K562 (cell line): ENCODE results near the gene ITPR1. TPM values are rescaled to one million over a fixed set of nuclear protein-coding genes. Genes with fewer than 3 reads are reported as not detected.

Experiments
- AFF4 ChIP-seq: sonication (generic); formaldehyde crosslinking; IDR thresholded peaks from 2 replicates; pipeline ENCODE4 v1.8.0; 2023; ENCODE audit warnings: mild to moderate bottlenecking, missing genetic modification reagents
- ARHGAP35 ChIP-seq: fragments of 450-650 bp; IDR thresholded peaks from 2 replicates; pipeline ENCODE4 v1.6.1; 2018; ENCODE audit not compliant: partially characterized antibody
- CBFA2T2 ChIP-seq: fragments of 450-650 bp; conservative IDR thresholded peaks from 2 replicates; pipeline ENCODE4 v1.6.1; 2017; ENCODE audit warnings: mild to moderate bottlenecking
- CHD1 ChIP-seq: fragments of 200-600 bp; sonication (generic); IDR thresholded peaks from one replicate; pipeline ENCODE4 v1.6.1; 2012; ENCODE audit warnings: mild to moderate bottlenecking, moderate library complexity, low read length, inconsistent platforms
- GABPA ChIP-seq: fragments of 200-800 bp; sonication (Bioruptor generic); conservative IDR thresholded peaks from 2 replicates; pipeline ENCODE4 v1.6.1; 2016; ENCODE audit warnings: low read depth, missing genetic modification characterization, missing compliant biosample characterization
- HBP1 ChIP-seq: fragments of 450-650 bp; formaldehyde crosslinking; IDR thresholded peaks from 2 replicates; pipeline ENCODE4 v1.4.0; 2022; ENCODE audit warnings: missing genetic modification characterization
- MNT ChIP-seq, 2 experiments: fragments of 450-650 bp; conservative IDR thresholded peaks; 2 replicates each; pipeline ENCODE4 v1.6.1; 2017; ENCODE audit warnings: mild to moderate bottlenecking in 2 of 2, moderate library complexity in 2 of 2
- NFE2L1 ChIP-seq: fragments of 450-650 bp; IDR thresholded peaks from 2 replicates; pipeline ENCODE4 v1.6.1; 2016; ENCODE audit warnings: missing genetic modification characterization, low read depth, mild to moderate bottlenecking, missing compliant biosample characterization, moderate library complexity, borderline replicate concordance
- PML ChIP-seq: IDR thresholded peaks from 2 replicates; pipeline ENCODE4 v1.6.1; 2012; ENCODE audit warnings: low read length, inconsistent platforms
- SMARCC2 ChIP-seq: fragments of 450-650 bp; IDR thresholded peaks from 2 replicates; pipeline ENCODE4 v1.6.1; 2017; ENCODE audit warnings: antibody characterized with exemption, moderate library complexity, mild to moderate bottlenecking, low read depth
- ZBTB2 ChIP-seq: fragments of 450-650 bp; IDR thresholded peaks from 2 replicates; pipeline ENCODE4 v1.6.1; 2016; ENCODE audit warnings: antibody characterized with exemption
- ZBTB26 ChIP-seq: fragments of 450-650 bp; formaldehyde crosslinking; IDR thresholded peaks from 2 replicates; pipeline ENCODE4 v1.4.0; 2022; ENCODE audit warnings: missing genetic modification characterization
- ZBTB7A ChIP-seq: IDR thresholded peaks from 2 replicates; pipeline ENCODE4 v1.6.1; 2011; ENCODE audit warnings: low read depth, mild to moderate bottlenecking, low read length, moderate library complexity, borderline replicate concordance; ENCODE audit not compliant: control insufficient read depth
- ZBTB8A ChIP-seq: fragments of 450-650 bp; IDR thresholded peaks from 2 replicates; pipeline ENCODE4 v1.6.1; 2018; ENCODE audit warnings: mild to moderate bottlenecking, moderate library complexity; ENCODE audit not compliant: partially characterized antibody
- ZNF24 ChIP-seq: fragments of 450-650 bp; IDR thresholded peaks from 2 replicates; pipeline ENCODE4 v1.6.1; 2016
- polyA plus RNA-seq, 8 experiments: library from polyadenylated mRNA; depleted of rRNA in 4 of 8; stranded (reverse) in 5 of 8; unstranded in 3 of 8; fragments of >200 nt; fragmentation: Nextera tagmentation in 2 of 8; fragmentation: Illumina TruSeq in 1 of 8; extraction: Ambion mirVana in 2 of 8; extraction: Trizol in 1 of 8; gene quantifications; 2 replicates each; pipeline versions ENCODE4 v1.2.1 to v1.2.3, GENCODE V29; 2011 to 2014; ENCODE audit warnings: inconsistent platforms in 1 of 8, missing spikeins in 1 of 8
- total RNA-seq, 7 experiments: library from RNA; depleted of rRNA in 6 of 7; stranded (reverse); fragments of >200 nt in 6 of 7; fragmentation: Illumina TruSeq in 2 of 7; extraction: Trizol in 2 of 7; gene quantifications; 2 replicates each; pipeline versions ENCODE4 v1.2.1 to v1.2.3, GENCODE V29; 2011 to 2021; ENCODE audit warnings: low replicate concordance in 1 of 7

The ITPR1 gene
- total and polyA plus RNA-seq, 9 of the 15 experiments (the other 6 are each of a cell fraction or from before 2014, with no cell fraction given) = 22.4 to 40.0 (median 27.4) TPM

- no peak for TF ChIP-seq ZBTB8A
- TF ChIP-seq MNT (conservative IDR thresholded peaks at IDR 0.05) = peak in 1 of 2 experiments; percentile 52; a peak in 2 of 4 replicates
- TF ChIP-seq ARHGAP35 = no peak
- 0 out of 2 replicates have a peak, but pooled peaks have one; percentile 31 for TF ChIP-seq ZBTB2
- TF ChIP-seq ZBTB26 (CRISPR knock-in tag) = no peak
- 0 out of 2 replicates have a peak, but pooled peaks have one; percentile 23 for TF ChIP-seq ZBTB7A
- peak; percentile 44 for TF ChIP-seq PML
- TF ChIP-seq SMARCC2 = peak; percentile 63
- TF ChIP-seq GABPA = peak; percentile 52; the same call in 1 of the 2 replicates
- TF ChIP-seq AFF4 = no peak
- no peak for TF ChIP-seq NFE2L1 (tag)
- TF ChIP-seq CBFA2T2 = peak; percentile 78
- no peak for TF ChIP-seq ZNF24
- 0 out of 2 replicates have a peak, but pooled peaks have one; percentile 17 for TF ChIP-seq HBP1
- TF ChIP-seq CHD1 = no peak
Measured at GRCh38 chr3:4825436-4826236, 332.5 kb downstream of the ITPR1 start (continued).
